Endodermal cell (in vitro differentiated cells): ENCODE results near the gene BPHL. TPM values are rescaled to one million over a fixed set of nuclear protein-coding genes. Genes with fewer than 3 reads are reported as not detected.

Experiments used
- DNase-seq: peaks from one replicate; pipeline ENCODE4 v3.0.0-alpha.2; 2017
- H3K27ac ChIP-seq: 2 replicates; pipeline ENCODE4 v1.5.1; 2013; ENCODE audit warnings: mild to moderate bottlenecking, low read depth, low read length, moderate library complexity
- H3K27me3 ChIP-seq: 2 replicates; pipeline ENCODE4 v1.6.1; 2013; ENCODE audit warnings: mild to moderate bottlenecking, low read length, moderate library complexity; ENCODE audit not compliant: insufficient read depth, control insufficient read depth, poor library complexity, severe bottlenecking
- H3K36me3 ChIP-seq: 2 replicates; pipeline ENCODE4 v1.7.0; 2013; ENCODE audit warnings: mild to moderate bottlenecking, low read length, moderate library complexity; ENCODE audit not compliant: control insufficient read depth, insufficient read depth
- H3K4me1 ChIP-seq: one replicate; pipeline ENCODE4 v1.7.0; 2013; ENCODE audit warnings: low read length; ENCODE audit not compliant: control insufficient read depth, insufficient read depth
- H3K4me3 ChIP-seq: 2 replicates; pipeline ENCODE4 v1.5.1; 2013; ENCODE audit warnings: mild to moderate bottlenecking, low read length, moderate library complexity
- H3K9ac ChIP-seq: 2 replicates; pipeline ENCODE4 v1.6.1; 2013; ENCODE audit warnings: mild to moderate bottlenecking, low read length, moderate library complexity; ENCODE audit not compliant: poor library complexity, severe bottlenecking; ENCODE audit errors: extremely low read depth
- H3K9me3 ChIP-seq: 2 replicates; pipeline ENCODE4 v1.6.1; 2013; ENCODE audit warnings: mild to moderate bottlenecking, low read length, moderate library complexity; ENCODE audit not compliant: control insufficient read depth
- H3K27ac Mint-ChIP-seq: 2 replicates; pipeline ENCODE4 v1.8.0; 2020; ENCODE audit warnings: mixed read lengths
- H3K27me3 Mint-ChIP-seq: 2 replicates; pipeline ENCODE4 v1.8.0; 2021; ENCODE audit warnings: mild to moderate bottlenecking, mixed read lengths; ENCODE audit not compliant: insufficient read depth
- H3K36me3 Mint-ChIP-seq: 2 replicates; pipeline ENCODE4 v1.8.0; 2020; ENCODE audit warnings: low read depth, mixed read lengths
- H3K4me1 Mint-ChIP-seq: 2 replicates; pipeline ENCODE4 v1.8.0; 2020; ENCODE audit warnings: mixed read lengths
- H3K4me3 Mint-ChIP-seq: 2 replicates; pipeline ENCODE4 v1.8.0; 2020; ENCODE audit warnings: mild to moderate bottlenecking, moderate library complexity, mixed read lengths
- H3K9me3 Mint-ChIP-seq: 2 replicates; pipeline ENCODE4 v1.8.0; 2020; ENCODE audit warnings: mild to moderate bottlenecking, mixed read lengths
- CTCF ChIP-seq: fragments of 200-600 bp; sonication (generic); conservative IDR thresholded peaks from 2 replicates; pipeline ENCODE4 v1.5.0; 2021; ENCODE audit warnings: antibody characterized with exemption, mild to moderate bottlenecking
- WGBS, 2 experiments: methylation state at CpG; one replicate each; pipeline versions ENCODE4 v1.1.5 to v1.1.7; 2013; ENCODE audit warnings: missing lambda C conversion rate in 2 of 2, mixed read lengths in 1 of 2; ENCODE audit not compliant: insufficient coverage in 1 of 2, insufficient read length in 1 of 2; 5-methylcytosine and 5-hydroxymethylcytosine counted together
- total RNA-seq, 2 donors: library from RNA; stranded (reverse); fragmentation: NEBNext Ultra II Directional in 1 of 2; extraction: Animal tissue kit (Norgen Biotek cat#: 25700) in 1 of 2; gene quantifications; 2 replicates in 1 of 2; 3 replicates in 1 of 2; pipeline ENCODE4 v1.2.1, GENCODE V29; 2021

Gene BPHL
- total RNA-seq, 2 donors from 2014 or later, result 42.8 to 42.9 TPM

- no peak for TF ChIP-seq CTCF
- H3K27ac Mint-ChIP-seq, result no peak overlapping the region
Observed at GRCh38 chr6:3114377-3114776, 4.1 kb upstream of the BPHL start.

GRCh38 chr6:3117912-3118352 is 579 bp upstream of the BPHL start:
- Histone ChIP-seq H3K27ac (peak overlapping the region; percentile 97), H3K9me3 (no peaks in the 10 kb centered on the region), H3K9ac (peak overlapping the region; percentile 56), H3K27me3 (no peaks in the 10 kb centered on the region), H3K4me1 (no peaks in the 10 kb centered on the region), H3K36me3 (peaks cover 17% of the 10 kb centered on the region), H3K4me3 (peak overlapping the region; percentile 98)
- no peak for DNase-seq
- H3K27ac Mint-ChIP-seq, result peak overlapping the region; percentile 92
- H3K27me3 Mint-ChIP-seq, result no peaks in the 10 kb centered on the region
- WGBS, 2 experiments, result 13 to 22% methylated on average over 3 to 8 of the region's 8 CpGs
- peak overlapping the region; percentile 81 for H3K4me3 Mint-ChIP-seq
- H3K4me1 Mint-ChIP-seq, result peaks cover 14% of the 10 kb centered on the region
- H3K36me3 Mint-ChIP-seq, result peaks cover 8% of the 10 kb centered on the region
- no peak for TF ChIP-seq CTCF
- H3K9me3 Mint-ChIP-seq, result no peaks in the 10 kb centered on the region

More at GRCh38 chr6:3114377-3114776, 4.1 kb upstream of the BPHL start:
- Histone ChIP-seq H3K9me3 (no peaks in the 10 kb centered on the region), H3K27ac (no peak overlapping the region), H3K36me3 (peaks cover 43% of the 10 kb centered on the region), H3K9ac (no peak overlapping the region), H3K4me3 (no peak overlapping the region), H3K27me3 (no peaks in the 10 kb centered on the region), H3K4me1 (no peaks in the 10 kb centered on the region)
- Mint-ChIP-seq H3K36me3 (peaks cover 28% of the 10 kb centered on the region), H3K27me3 (no peaks in the 10 kb centered on the region), H3K4me3 (no peak overlapping the region), H3K9me3 (no peaks in the 10 kb centered on the region), H3K4me1 (peaks cover 12% of the 10 kb centered on the region)
- WGBS, 2 experiments, result 94% methylated on average over 3 to 5 of the region's 6 CpGs
- no peak for DNase-seq

- Histone ChIP-seq H3K4me1 (no peaks in the 10 kb centered on the region), H3K9ac (peak overlapping the region; percentile 56), H3K27me3 (no peaks in the 10 kb centered on the region), H3K9me3 (no peaks in the 10 kb centered on the region), H3K27ac (peak overlapping the region; percentile 97), H3K36me3 (peaks cover 10% of the 10 kb centered on the region), H3K4me3 (peak overlapping the region; percentile 98)
- TF ChIP-seq CTCF, result no peak
- WGBS, 2 experiments, result 25 to 26% methylated on average over 17 to 19 of the region's 19 CpGs
- Mint-ChIP-seq H3K4me3 (peak overlapping the region; percentile 81), H3K36me3 (peaks cover 2% of the 10 kb centered on the region), H3K4me1 (peaks cover 14% of the 10 kb centered on the region), H3K9me3 (no peaks in the 10 kb centered on the region), H3K27me3 (no peaks in the 10 kb centered on the region), H3K27ac (peak overlapping the region; percentile 87)
- no peak for DNase-seq
Observed at GRCh38 chr6:3119040-3119723, 671 bp downstream of the BPHL start.
